H9 (cell line): ENCODE results near the gene LDLRAD4. TPM values are rescaled to one million over a fixed set of nuclear protein-coding genes. Genes with fewer than 3 reads are reported as not detected.

Source experiments
- DNase-seq: peaks from one replicate; pipeline ENCODE4 v3.0.0-alpha.2; 2017
- H2AFZ ChIP-seq: one replicate; pipeline ENCODE4 v1.6.1; 2013; ENCODE audit warnings: mild to moderate bottlenecking, low read length, control low read depth, moderate library complexity
- H2AK5ac ChIP-seq: 2 replicates; pipeline ENCODE4 v1.6.1; 2013; ENCODE audit warnings: low read length, control low read depth, mixed read lengths; ENCODE audit not compliant: insufficient read length
- H2BK120ac ChIP-seq: one replicate; pipeline ENCODE4 v1.6.1; 2013; ENCODE audit warnings: low read depth, mild to moderate bottlenecking, low read length, control low read depth, inconsistent platforms; ENCODE audit not compliant: poor library complexity, severe bottlenecking
- H2BK12ac ChIP-seq: 2 replicates; pipeline ENCODE4 v1.6.1; 2013; ENCODE audit warnings: low read length, control low read depth, mixed read lengths, low read depth; ENCODE audit not compliant: insufficient read length
- H2BK15ac ChIP-seq: 2 replicates; pipeline ENCODE4 v1.6.1; 2013; ENCODE audit warnings: low read depth, low read length, control low read depth
- H2BK20ac ChIP-seq: one replicate; pipeline ENCODE4 v1.6.1; 2013; ENCODE audit warnings: low read depth, mild to moderate bottlenecking, low read length, control low read depth, inconsistent platforms; ENCODE audit not compliant: poor library complexity, severe bottlenecking
- H2BK5ac ChIP-seq: 2 replicates; pipeline ENCODE4 v1.6.1; 2013; ENCODE audit warnings: low read length, control low read depth, mixed read lengths; ENCODE audit not compliant: insufficient read length
- H3K14ac ChIP-seq: 2 replicates; pipeline ENCODE4 v1.6.1; 2013; ENCODE audit warnings: low read length, control low read depth; ENCODE audit not compliant: insufficient read depth
- H3K18ac ChIP-seq: 2 replicates; pipeline ENCODE4 v1.6.1; 2013; ENCODE audit warnings: low read depth, mild to moderate bottlenecking, mixed read lengths, low read length, control low read depth; ENCODE audit not compliant: insufficient read length
- H3K23ac ChIP-seq: 2 replicates; pipeline ENCODE4 v1.6.1; 2013; ENCODE audit warnings: low read length, control low read depth, mixed read lengths, low read depth; ENCODE audit not compliant: insufficient read length
- H3K23me2 ChIP-seq: 2 replicates; pipeline ENCODE4 v1.6.1; 2013; ENCODE audit warnings: low read depth, mild to moderate bottlenecking, mixed read lengths, low read length, control low read depth; ENCODE audit not compliant: insufficient read length, poor library complexity, severe bottlenecking
- H3K27ac ChIP-seq: 2 replicates; pipeline ENCODE4 v1.5.1; 2013; ENCODE audit warnings: low read length, control low read depth, mixed read lengths, low read depth; ENCODE audit not compliant: insufficient read length
- H3K27me3 ChIP-seq: 2 replicates; pipeline ENCODE4 v1.6.1; 2013; ENCODE audit warnings: low read length, control low read depth, inconsistent platforms; ENCODE audit not compliant: insufficient read depth
- H3K4ac ChIP-seq: 2 replicates; pipeline ENCODE4 v1.6.1; 2013; ENCODE audit warnings: low read depth, mild to moderate bottlenecking, control low read depth, inconsistent platforms, low read length, moderate library complexity
- H3K4me1 ChIP-seq: 2 replicates; pipeline ENCODE4 v1.6.1; 2013; ENCODE audit warnings: low read length, control low read depth, inconsistent platforms; ENCODE audit not compliant: insufficient read depth
- H3K4me2 ChIP-seq: 2 replicates; pipeline ENCODE4 v1.6.1; 2013; ENCODE audit warnings: low read length, control low read depth, mixed read lengths; ENCODE audit not compliant: insufficient read length, insufficient read depth
- H3K56ac ChIP-seq: 2 replicates; pipeline ENCODE4 v1.6.1; 2013; ENCODE audit warnings: low read depth, mild to moderate bottlenecking, mixed read lengths, low read length, control low read depth; ENCODE audit not compliant: insufficient read length
- H3K79me1 ChIP-seq: 2 replicates; pipeline ENCODE4 v1.6.1; 2013; ENCODE audit warnings: low read depth, mild to moderate bottlenecking, moderate library complexity, low read length, control low read depth, inconsistent platforms; ENCODE audit not compliant: insufficient read depth, poor library complexity, severe bottlenecking
- H3K79me2 ChIP-seq: 2 replicates; pipeline ENCODE4 v1.6.1; 2013; ENCODE audit warnings: low read length, control low read depth, inconsistent platforms; ENCODE audit not compliant: insufficient read depth
- H3K9ac ChIP-seq: 2 replicates; pipeline ENCODE4 v1.6.1; 2013; ENCODE audit warnings: low read length, control low read depth, mixed read lengths; ENCODE audit not compliant: insufficient read length; ENCODE audit errors: extremely low read depth
- H3K9me3 ChIP-seq: one replicate; pipeline ENCODE4 v1.6.1; 2013; ENCODE audit warnings: low read depth, low read length, inconsistent platforms; ENCODE audit not compliant: control insufficient read depth
- H3T11ph ChIP-seq: one replicate; pipeline ENCODE4 v1.6.1; 2013; ENCODE audit warnings: mild to moderate bottlenecking, low read length, control low read depth, inconsistent platforms
- H4K20me1 ChIP-seq: one replicate; pipeline ENCODE4 v1.6.1; 2013; ENCODE audit not compliant: control insufficient read depth, insufficient read length, insufficient read depth
- H4K5ac ChIP-seq: 2 replicates; pipeline ENCODE4 v1.6.1; 2013; ENCODE audit warnings: low read depth, mild to moderate bottlenecking, mixed read lengths, low read length, control low read depth; ENCODE audit not compliant: insufficient read length
- H4K8ac ChIP-seq: replicated peaks from 2 replicates; pipeline ENCODE4 v1.6.1; 2013; ENCODE audit warnings: low read length, control low read depth, mixed read lengths, low read depth; ENCODE audit not compliant: insufficient read length
- H4K91ac ChIP-seq: 2 replicates; pipeline ENCODE4 v1.6.1; 2013; ENCODE audit warnings: low read depth, mild to moderate bottlenecking, moderate library complexity, mixed read lengths, low read length, control low read depth; ENCODE audit not compliant: insufficient read length
- H3K27ac Mint-ChIP-seq, 3 experiments: 2 replicates in 2 of 3; 3 replicates in 1 of 3; pipeline ENCODE4 v1.8.0; 2020 to 2021; ENCODE audit warnings: mixed read lengths in 3 of 3, mild to moderate bottlenecking in 1 of 3, moderate library complexity in 1 of 3
- H3K27me3 Mint-ChIP-seq: 2 replicates; pipeline ENCODE4 v1.8.0; 2021; ENCODE audit warnings: low read depth, mild to moderate bottlenecking, moderate library complexity, mixed read lengths
- H3K36me3 Mint-ChIP-seq, 3 experiments: 2 replicates in 2 of 3; 3 replicates in 1 of 3; pipeline ENCODE4 v1.8.0; 2020 to 2021; ENCODE audit warnings: low read depth in 3 of 3, mixed read lengths in 3 of 3; ENCODE audit not compliant: insufficient read depth in 1 of 3
- H3K4me1 Mint-ChIP-seq, 2 experiments: 2 replicates each; pipeline ENCODE4 v1.8.0; 2020; ENCODE audit warnings: mixed read lengths in 2 of 2
- H3K4me3 Mint-ChIP-seq, 2 experiments: 2 replicates in 1 of 2; 3 replicates in 1 of 2; pipeline ENCODE4 v1.8.0; 2020 to 2021; ENCODE audit warnings: mild to moderate bottlenecking in 2 of 2, mixed read lengths in 2 of 2, moderate library complexity in 1 of 2
- H3K9me3 Mint-ChIP-seq, 2 experiments: 2 replicates in 1 of 2; 3 replicates in 1 of 2; pipeline ENCODE4 v1.8.0; 2020; ENCODE audit warnings: mild to moderate bottlenecking in 2 of 2, mixed read lengths in 2 of 2, moderate library complexity in 1 of 2
- CTCF ChIP-seq: fragments of 200-600 bp; sonication (generic); conservative IDR thresholded peaks from 3 replicates; pipeline ENCODE4 v1.8.0; 2021; ENCODE audit warnings: antibody characterized with exemption, mild to moderate bottlenecking
- WGBS: extraction: QIAGEN DNeasy Blood & Tissue Kit; methylation state at CpG from one replicate; pipeline ENCODE4 v1.1.7; 2013; ENCODE audit warnings: missing lambda C conversion rate, low lambda C conversion rate, mixed read lengths; ENCODE audit not compliant: insufficient read length; ENCODE audit errors: extremely low coverage; 5-methylcytosine and 5-hydroxymethylcytosine counted together
- total RNA-seq: library from RNA; stranded (reverse); gene quantifications from 2 replicates; pipeline ENCODE4 v1.2.1, GENCODE V29; 2021

Gene LDLRAD4
- total RNA-seq, 1 experiment from 2014 or later, result 3.9 TPM

- no peak overlapping the region for H2BK12ac ChIP-seq
- peak overlapping the region; percentile 25 for H3K18ac ChIP-seq
- H2BK20ac ChIP-seq, result no peak overlapping the region
- no peak overlapping the region for H3K27ac ChIP-seq
- no peaks in the 10 kb centered on the region for H4K20me1 ChIP-seq
- H4K8ac ChIP-seq, result peak overlapping the region; percentile 45
- peak overlapping the region; percentile 4 to 79 (median 46); a peak in 5 of 7 replicates for H3K27ac Mint-ChIP-seq
- no peaks in the 10 kb centered on the region; the same call in 1 of the 2 replicates for H3K27me3 Mint-ChIP-seq
- H3K23me2 ChIP-seq, result no peaks in the 10 kb centered on the region
- H2AK5ac ChIP-seq, result no peak overlapping the region
- no peak overlapping the region for H3K23ac ChIP-seq
- no peaks in the 10 kb centered on the region for H3K27me3 ChIP-seq
- DNase-seq, result no peak
- H2BK15ac ChIP-seq, result no peak overlapping the region
- no peaks in the 10 kb centered on the region for H3K9me3 Mint-ChIP-seq
- no peak overlapping the region for H3T11ph ChIP-seq
- H3K79me1 ChIP-seq, result no peaks in the 10 kb centered on the region
- peaks cover 15 to 19% of the 10 kb centered on the region in 2 experiments for H3K4me1 Mint-ChIP-seq
- H3K14ac ChIP-seq, result no peak overlapping the region
- no peaks in the 10 kb centered on the region for H3K79me2 ChIP-seq
- no peak overlapping the region for H3K4me2 ChIP-seq
- H3K9me3 ChIP-seq, result no peaks in the 10 kb centered on the region
- no peak overlapping the region for H4K91ac ChIP-seq
- H2BK120ac ChIP-seq, result no peak overlapping the region
- H3K4ac ChIP-seq, result no peak overlapping the region
- no peak overlapping the region for H3K4me3 Mint-ChIP-seq
- no CpG with 5 or more reads among the region's 7 CpGs for WGBS
- H4K5ac ChIP-seq, result no peak overlapping the region
- H2BK5ac ChIP-seq, result no peak overlapping the region
- no peak overlapping the region for H3K9ac ChIP-seq
- H2AFZ ChIP-seq, result no peak overlapping the region
- H3K56ac ChIP-seq, result no peak overlapping the region
- no peak for TF ChIP-seq CTCF
- H3K36me3 Mint-ChIP-seq, result no peaks in the 10 kb centered on the region
- H3K4me1 ChIP-seq, result no peaks in the 10 kb centered on the region
Measured at GRCh38 chr18:13657974-13658373, 439.4 kb downstream of the LDLRAD4 start.
